Measurements from ENCODE around the gene ANKRD13B.
A peak's percentile ranks its signal among the peaks of the same experiment; 100 is the strongest.

ANKRD13B gene

DNA sequence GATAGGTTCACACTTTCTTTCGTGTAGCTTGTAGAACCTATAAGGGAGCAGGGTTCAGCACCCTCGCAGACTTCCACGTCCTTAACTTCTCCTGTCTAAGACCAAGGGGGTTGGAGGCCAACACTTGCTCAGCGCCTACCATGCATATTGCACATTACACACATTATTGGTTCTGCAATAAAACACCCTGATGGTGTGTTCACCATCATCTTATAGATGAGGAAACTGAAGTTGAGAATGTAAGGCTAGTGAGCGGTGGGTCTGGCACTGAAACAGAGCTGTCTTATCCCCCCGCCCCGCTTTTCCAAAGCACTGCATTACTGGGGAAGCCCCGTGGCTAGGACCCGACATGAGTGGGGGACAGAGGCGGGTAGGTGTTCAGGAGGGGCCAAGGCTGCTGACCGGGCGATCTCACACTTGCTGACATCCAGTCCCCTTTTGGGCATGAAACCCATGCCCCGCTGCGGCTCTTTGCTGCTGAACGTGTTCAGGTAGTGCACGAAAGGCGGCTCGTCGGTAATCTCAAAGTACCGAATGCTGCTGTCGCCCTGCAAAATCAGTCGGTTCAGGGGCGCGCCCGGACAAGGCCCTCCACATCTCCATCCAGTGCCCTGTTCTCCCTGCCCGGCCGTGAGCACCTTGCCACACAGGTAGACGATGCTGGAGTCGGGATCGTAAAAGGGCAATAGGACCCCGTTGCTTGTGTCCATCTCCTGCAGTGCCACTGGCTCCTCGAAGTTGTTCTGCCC, 23.5 kb downstream of the ANKRD13B start:
- DNase-seq (ENCODE audit: low read depth) = no peak

- peak; percentile 65 for DNase-seq (ENCODE audit: low read depth)
Measured at GRCh38 chr17:29617125-29617480, 24.2 kb downstream of the ANKRD13B start.

DNA sequence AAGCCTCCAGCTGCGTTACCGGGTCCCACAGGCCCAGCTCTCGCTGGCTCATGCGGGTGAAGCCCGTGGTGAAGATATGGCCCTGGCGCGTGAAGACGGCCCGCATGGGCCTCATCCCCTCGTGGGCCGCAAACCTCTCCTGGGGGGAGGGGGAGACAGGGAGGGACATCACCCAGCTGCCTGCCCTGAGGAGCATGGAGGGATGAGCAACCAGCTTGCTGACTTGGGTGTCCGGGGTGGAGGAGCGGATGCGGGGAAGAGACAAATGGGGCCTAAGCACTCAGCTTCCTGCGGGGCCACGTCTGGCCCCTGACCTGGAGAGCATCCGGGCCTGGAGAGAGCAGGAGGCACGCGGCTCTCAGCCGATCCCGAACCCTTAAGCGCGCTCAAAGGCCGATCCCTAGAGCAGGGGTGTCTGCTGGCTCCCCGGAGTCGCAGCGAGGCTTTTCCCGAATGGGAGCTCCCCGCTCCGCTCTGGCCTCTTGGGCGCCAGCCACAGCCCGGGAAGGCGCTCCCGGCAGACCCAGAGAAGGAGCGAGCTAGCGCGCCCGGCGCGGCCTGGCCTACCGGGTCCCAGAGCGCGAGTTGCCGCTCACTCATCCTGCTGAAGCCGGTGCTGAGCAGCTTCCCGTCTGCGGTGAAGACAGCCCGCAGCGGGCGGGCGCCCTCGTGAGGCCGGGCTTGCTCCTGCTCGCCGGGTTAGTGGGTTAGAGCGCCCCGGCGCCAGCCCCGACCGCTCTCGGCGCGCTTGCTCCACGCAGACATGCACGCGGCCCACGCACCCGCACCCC, 24.7 kb downstream of the ANKRD13B start:
- peak; percentile 60 for DNase-seq (ENCODE audit: low read depth)

GRCh38 chr17:29618272-29619065, 25.5 kb downstream of the ANKRD13B start:
- DNase-seq (ENCODE audit: low read depth) = no peak

DNA sequence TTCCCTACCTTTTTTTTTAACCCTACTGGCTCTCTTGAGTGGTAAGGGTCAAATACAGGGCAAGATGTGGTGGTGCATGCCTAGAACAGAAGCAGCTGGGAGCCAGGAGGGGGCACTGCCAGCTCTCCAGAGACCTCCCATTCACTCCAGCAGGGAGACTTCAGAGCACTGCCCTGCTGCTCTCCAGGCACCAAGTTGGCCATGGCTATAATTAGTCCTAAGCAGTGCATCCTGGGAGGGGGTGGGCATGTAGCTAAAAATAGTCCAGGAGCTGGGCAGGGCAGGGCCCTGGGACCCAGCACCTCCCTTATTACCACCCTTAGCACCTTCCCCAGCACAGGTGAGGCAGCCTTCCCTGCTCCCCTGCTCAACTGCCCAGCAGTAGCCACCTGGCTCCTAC, 26.3 kb downstream of the ANKRD13B start:
- DNase-seq (ENCODE audit: low read depth) = peak; percentile 77

- peak; percentile 72 for DNase-seq (ENCODE audit: low read depth)
Measured at GRCh38 chr17:29620271-29620670, 27.3 kb downstream of the ANKRD13B start.

GRCh38 chr17:29620779-29621500, 28.0 kb downstream of the ANKRD13B start:
- DNase-seq (ENCODE audit: low read depth) = no peak

DNA sequence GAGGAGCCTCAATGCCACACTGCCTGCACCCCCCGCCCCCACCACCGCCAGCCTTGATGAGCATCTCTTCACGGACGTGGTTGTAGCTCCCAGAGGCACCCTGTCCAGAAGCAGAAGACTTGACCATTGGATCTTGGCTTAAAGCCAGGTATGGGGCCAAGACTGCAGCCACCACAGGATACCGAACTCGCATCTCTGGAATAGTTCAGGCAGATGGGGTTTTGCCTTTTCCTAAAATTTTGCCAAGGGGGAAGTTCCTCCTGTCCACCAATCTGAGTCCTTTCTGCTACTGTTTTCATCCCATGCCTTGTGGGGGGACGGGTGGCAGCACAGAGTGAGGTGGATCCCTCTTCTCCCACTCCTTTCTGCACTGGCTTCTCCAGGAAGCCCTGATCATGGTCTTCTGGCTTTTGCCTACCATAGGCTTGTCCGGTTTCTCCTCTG, 28.8 kb downstream of the ANKRD13B start:
- DNase-seq (ENCODE audit: low read depth) = peak; percentile 46

GRCh38 chr17:29622337-29623282, 29.7 kb downstream of the ANKRD13B start, which contains the start of gene CORO6:
Gene CORO6, minus strand, starts transcription at chr17:29622912. Its CDS starts 1,491 bp downstream, at chr17:29621421.
- DNase-seq (ENCODE audit: low read depth) = peak; percentile 67

DNA sequence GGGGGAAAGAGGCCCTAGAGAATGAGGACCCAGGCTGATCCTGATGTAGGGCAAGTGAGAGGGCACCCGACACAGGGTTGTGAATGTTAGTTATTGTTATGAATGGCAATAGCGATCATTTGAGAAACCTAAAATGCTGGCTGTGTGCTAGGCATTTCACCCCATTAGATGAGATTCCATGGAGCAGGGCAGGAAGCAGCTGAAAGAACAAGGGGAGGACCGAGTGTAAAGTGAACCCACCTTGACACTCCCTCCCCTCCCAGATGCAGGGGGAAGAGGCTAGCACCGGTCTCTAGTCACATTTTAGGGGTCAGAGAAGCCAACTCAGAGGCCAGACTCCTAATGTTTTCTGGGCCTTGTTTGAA, 30.3 kb downstream of the ANKRD13B start:
- DNase-seq (ENCODE audit: low read depth) = no peak

DNA sequence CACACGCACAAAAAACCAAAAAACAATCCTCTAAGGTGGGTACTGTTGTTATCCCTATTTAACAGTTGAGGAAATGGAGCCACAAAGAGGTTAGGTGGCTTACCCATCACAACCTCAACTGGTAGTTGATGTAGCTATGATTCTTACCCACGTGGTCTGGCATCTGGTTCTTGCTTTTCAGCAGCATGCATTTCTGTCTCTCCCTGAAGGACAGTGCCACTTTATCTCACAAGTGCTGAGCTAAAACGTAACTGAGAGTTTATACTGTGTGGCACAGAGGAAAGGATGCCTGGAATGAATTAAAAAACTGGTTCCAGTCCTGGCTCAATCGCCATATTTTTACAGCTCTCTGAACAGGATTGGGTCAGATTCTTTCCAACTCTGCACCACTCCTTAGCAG, 31.7 kb downstream of the ANKRD13B start:
- DNase-seq (ENCODE audit: low read depth) = no peak

DNA sequence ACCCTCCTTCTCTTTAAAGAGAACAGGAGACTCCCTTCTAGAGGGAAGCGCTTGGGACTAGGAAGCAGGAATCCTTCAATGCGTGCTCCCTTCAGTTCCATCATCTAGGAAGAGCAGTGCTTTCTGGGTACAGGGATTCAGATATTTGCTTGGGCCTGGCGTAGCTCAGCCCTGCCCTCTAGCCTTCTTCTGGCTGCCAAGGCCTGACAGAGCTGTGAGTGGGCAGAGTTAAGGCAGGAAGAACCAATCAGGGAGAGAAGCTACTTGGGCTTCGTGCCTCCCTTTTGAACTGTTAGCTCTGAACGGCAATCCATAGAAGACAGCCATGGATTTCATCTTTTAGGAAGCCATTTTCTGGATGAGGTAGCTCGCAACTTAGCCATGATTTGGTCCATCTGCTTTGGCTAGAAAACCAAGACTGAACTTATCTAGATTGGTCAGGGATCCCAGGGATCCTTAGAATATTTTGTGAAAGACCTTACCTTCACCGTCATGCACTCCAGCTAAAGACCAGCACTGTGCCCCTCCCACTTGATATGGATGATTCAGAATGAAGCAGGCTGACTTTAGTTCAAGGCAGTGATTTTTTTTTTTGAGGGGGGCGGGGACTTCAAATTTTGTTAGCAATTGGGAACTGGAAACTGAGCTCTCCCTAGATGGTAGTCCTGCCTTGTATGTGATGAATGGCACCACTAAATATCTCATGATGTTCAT, 32.3 kb downstream of the ANKRD13B start:
- peak; percentile 55 for DNase-seq (ENCODE audit: low read depth)

DNA sequence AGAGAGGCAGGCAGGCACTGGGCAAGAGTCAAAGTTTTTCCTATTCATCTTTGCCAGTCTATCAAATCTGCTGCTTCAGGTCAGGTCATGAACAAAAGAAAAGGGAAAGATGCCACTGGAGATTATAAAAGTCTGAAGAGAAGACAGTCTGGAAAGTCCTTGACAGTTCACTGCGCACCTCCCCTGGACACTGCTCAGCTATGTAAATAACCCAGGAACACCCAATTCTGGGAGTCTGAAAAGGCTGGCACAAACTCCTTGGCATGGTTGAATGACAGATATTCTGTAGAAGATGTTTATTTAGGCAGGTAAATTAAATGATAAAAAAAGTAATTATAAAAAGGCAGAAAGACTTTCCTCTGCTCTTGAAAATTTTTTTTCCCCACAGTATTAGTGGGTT, 35.0 kb downstream of the ANKRD13B start:
- no peak for DNase-seq (ENCODE audit: low read depth)

- DNase-seq (ENCODE audit: low read depth) = no peak
Measured at GRCh38 chr17:29628644-29629043, 35.7 kb downstream of the ANKRD13B start.

GRCh38 chr17:29629839-29630238, 36.9 kb downstream of the ANKRD13B start:
- DNase-seq (ENCODE audit: low read depth) = no peak

- DNase-seq (ENCODE audit: low read depth) = no peak
Measured at GRCh38 chr17:29630630-29631193, 37.8 kb downstream of the ANKRD13B start.

DNA sequence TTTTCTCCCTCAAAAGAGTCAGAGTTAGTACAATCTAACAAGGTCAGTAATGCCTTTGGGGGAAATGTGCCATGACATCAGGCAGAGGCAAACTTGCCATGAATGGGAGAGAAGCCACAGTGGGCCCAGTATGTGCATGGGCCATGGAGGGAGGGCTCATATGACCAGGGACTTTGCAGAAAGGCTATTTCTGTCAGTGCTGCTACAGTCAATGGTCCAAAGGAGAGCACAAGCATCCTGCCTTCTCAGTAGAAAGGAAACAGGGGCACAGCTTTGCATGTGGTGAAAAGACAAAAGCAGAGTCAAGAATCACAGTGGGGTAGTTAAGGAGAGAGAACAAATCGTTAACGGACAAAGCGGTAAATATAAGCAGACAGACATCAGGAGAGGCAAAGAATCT, 41.0 kb downstream of the ANKRD13B start:
- no peak for DNase-seq (ENCODE audit: low read depth)

- DNase-seq (ENCODE audit: low read depth) = peak; percentile 88
Measured at GRCh38 chr17:29640413-29640812, 47.5 kb downstream of the ANKRD13B start.

GRCh38 chr17:29640981-29641642, 48.2 kb downstream of the ANKRD13B start:
- no peak for DNase-seq (ENCODE audit: low read depth)
